Activated CD4-positive, alpha-beta T cell treated with anti-CD3 and anti-CD28 coated beads for 36 hours (primary cell): Measurements from ENCODE around the gene MAMLD1. TPM values are rescaled to one million over a fixed set of nuclear protein-coding genes. Genes with fewer than 3 reads are reported as not detected.
"Not testable (repeated sequence)": the region's sequence is repeated elsewhere in the genome, so short reads cannot be mapped to it uniquely, and the experiment has no call there.

Experiments
- ATAC-seq: fragments of 200-7000 bp; cut with Tn5 transposase; one replicate; pipeline ENCODE4 v1.10.0; 2021; ENCODE audit warnings: mild to moderate bottlenecking, moderate library complexity
- CTCF ChIA-PET: fragments of 350-600 bp; sonication (Branson Sonifier 250); formaldehyde crosslinking; loops from one replicate; lab custom pipeline; 2021; ENCODE audit warnings: antibody characterized with exemption; lab: Charles Lee
- POLR2A ChIA-PET: fragments of 350-600 bp; sonication (Branson Sonifier 250); formaldehyde crosslinking; loops from one replicate; lab custom pipeline; 2021; ENCODE audit warnings: antibody characterized with exemption, inconsistent platforms; lab: Charles Lee
- DNase-seq: peaks from one replicate; pipeline ENCODE4 v3.0.0-alpha.2; 2020
- H3K27ac Mint-ChIP-seq: one replicate; pipeline ENCODE4 v1.8.0; 2021; ENCODE audit warnings: mixed read lengths
- H3K27me3 Mint-ChIP-seq: one replicate; pipeline ENCODE4 v1.8.0; 2021; ENCODE audit warnings: mixed read lengths
- H3K36me3 Mint-ChIP-seq: one replicate; pipeline ENCODE4 v1.8.0; 2021; ENCODE audit warnings: low read depth, mixed read lengths
- H3K4me1 Mint-ChIP-seq: one replicate; pipeline ENCODE4 v1.8.0; 2021; ENCODE audit warnings: mixed read lengths
- H3K4me3 Mint-ChIP-seq: one replicate; pipeline ENCODE4 v1.8.0; 2021; ENCODE audit warnings: mild to moderate bottlenecking, moderate library complexity, mixed read lengths
- H3K9me3 Mint-ChIP-seq: one replicate; pipeline ENCODE4 v1.8.0; 2021; ENCODE audit warnings: low read depth, mixed read lengths
- intact Hi-C, 2 experiments: fragments of 100-400 bp; cut with DNase I in 1 of 2; cut with micrococcal nuclease in 1 of 2; formaldehyde crosslinking; loops; one replicate each; pipeline versions ENCODE4 v1.14.2 to v1.15.1; 2022 to 2024; cut with DNase I, micrococcal nuclease
- total RNA-seq, 2 experiments: library from RNA; stranded (reverse); gene quantifications; one replicate each; pipeline ENCODE4 v1.2.3, GENCODE V29; 2021

Gene MAMLD1
- total RNA-seq, 2 experiments from 2014 or later = 1.5 to 1.6 TPM

- H3K4me1 Mint-ChIP-seq = peaks cover 11% of the 10 kb centered on the region
- H3K4me3 Mint-ChIP-seq = no peak overlapping the region
- no peaks in the 10 kb centered on the region for H3K9me3 Mint-ChIP-seq
- H3K27me3 Mint-ChIP-seq = no peaks in the 10 kb centered on the region
- H3K27ac Mint-ChIP-seq = no peak overlapping the region
- intact Hi-C loops = no loop called here
- POLR2A ChIA-PET = no interaction called here
- CTCF ChIA-PET = no interaction called here
- DNase-seq (no peak), ATAC-seq (no peak)
- H3K36me3 Mint-ChIP-seq = no peaks in the 10 kb centered on the region
Observed at GRCh38 chrX:150334100-150334499, 29.0 kb upstream of the MAMLD1 start.

DNA sequence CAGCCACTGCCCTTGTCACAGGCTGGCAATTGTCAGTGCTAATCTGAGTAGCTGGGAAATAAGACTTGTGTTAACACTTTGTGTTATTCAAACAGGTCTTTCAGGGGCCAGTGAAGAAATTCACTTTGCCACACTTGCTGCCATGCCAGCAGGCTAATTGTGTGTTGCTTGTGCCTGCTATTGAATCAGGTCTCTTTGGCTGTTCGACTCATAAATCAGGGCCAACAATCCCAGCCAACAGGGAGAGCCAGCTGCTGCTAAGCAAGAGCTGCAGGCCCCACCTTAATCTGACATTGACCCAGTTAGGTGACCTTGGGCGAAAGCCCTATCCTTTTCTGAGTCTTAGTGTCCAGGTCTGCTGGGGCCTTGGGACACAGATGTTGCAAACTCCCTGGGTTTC is 28.1 kb upstream of the MAMLD1 start:
- Mint-ChIP-seq H3K4me1 (peaks cover 11% of the 10 kb centered on the region), H3K36me3 (no peaks in the 10 kb centered on the region), H3K27ac (no peak overlapping the region), H3K9me3 (no peaks in the 10 kb centered on the region), H3K27me3 (no peaks in the 10 kb centered on the region), H3K4me3 (no peak overlapping the region)
- ATAC-seq (no peak), DNase-seq (no peak)
- ChIA-PET POLR2A (no interaction called here), CTCF (no interaction called here)
- intact Hi-C loops = no loop called here

DNA sequence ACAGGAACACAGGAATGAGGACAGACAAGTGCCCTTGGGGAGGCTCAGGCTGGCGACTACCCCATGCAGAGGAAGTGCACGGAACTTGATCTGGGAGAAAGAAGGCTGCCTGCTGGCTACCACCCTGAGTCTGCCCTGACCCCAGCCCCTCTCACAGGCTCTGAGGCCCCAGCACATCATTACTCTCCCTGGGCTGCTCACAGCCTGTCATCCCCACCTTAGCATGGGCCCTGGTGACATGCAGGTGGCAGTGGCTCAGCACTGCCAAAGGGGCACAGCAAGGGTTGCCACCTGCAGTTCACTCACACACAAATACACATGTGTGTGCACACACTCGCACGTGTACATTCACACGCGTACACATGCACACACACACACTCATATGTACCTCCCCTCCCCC is 26.1 kb upstream of the MAMLD1 start:
- POLR2A ChIA-PET = no interaction called here

GRCh38 chrX:150337536-150337935 is 25.6 kb upstream of the MAMLD1 start:
- peaks cover 11% of the 10 kb centered on the region for H3K4me1 Mint-ChIP-seq
- no peak for DNase-seq
- POLR2A ChIA-PET = no interaction called here
- CTCF ChIA-PET = no interaction called here
- no peak for ATAC-seq
- H3K27ac Mint-ChIP-seq = no peak overlapping the region
- H3K36me3 Mint-ChIP-seq = no peaks in the 10 kb centered on the region
- no peak overlapping the region for H3K4me3 Mint-ChIP-seq
- intact Hi-C loops = no loop called here
- no peaks in the 10 kb centered on the region for H3K27me3 Mint-ChIP-seq
- H3K9me3 Mint-ChIP-seq = no peaks in the 10 kb centered on the region

More for the DNA sequence above, 26.1 kb upstream of the MAMLD1 start:
- DNase-seq (no peak), ATAC-seq (no peak)
- Mint-ChIP-seq H3K4me3 (no peak overlapping the region), H3K36me3 (no peaks in the 10 kb centered on the region), H3K9me3 (no peaks in the 10 kb centered on the region), H3K4me1 (peaks cover 11% of the 10 kb centered on the region), H3K27ac (no peak overlapping the region), H3K27me3 (no peaks in the 10 kb centered on the region)
- CTCF ChIA-PET = no interaction called here
- intact Hi-C loops = no loop called here

GRCh38 chrX:150338615-150339014 is 24.5 kb upstream of the MAMLD1 start:
- intact Hi-C loops = no loop called here
- Mint-ChIP-seq H3K4me1 (peaks cover under 1% of the 10 kb centered on the region), H3K36me3 (no peaks in the 10 kb centered on the region), H3K9me3 (no peaks in the 10 kb centered on the region), H3K4me3 (no peak overlapping the region), H3K27me3 (no peaks in the 10 kb centered on the region), H3K27ac (no peak overlapping the region)
- CTCF ChIA-PET = no interaction called here
- ATAC-seq (no peak), DNase-seq (no peak)
- POLR2A ChIA-PET = no interaction called here

DNA sequence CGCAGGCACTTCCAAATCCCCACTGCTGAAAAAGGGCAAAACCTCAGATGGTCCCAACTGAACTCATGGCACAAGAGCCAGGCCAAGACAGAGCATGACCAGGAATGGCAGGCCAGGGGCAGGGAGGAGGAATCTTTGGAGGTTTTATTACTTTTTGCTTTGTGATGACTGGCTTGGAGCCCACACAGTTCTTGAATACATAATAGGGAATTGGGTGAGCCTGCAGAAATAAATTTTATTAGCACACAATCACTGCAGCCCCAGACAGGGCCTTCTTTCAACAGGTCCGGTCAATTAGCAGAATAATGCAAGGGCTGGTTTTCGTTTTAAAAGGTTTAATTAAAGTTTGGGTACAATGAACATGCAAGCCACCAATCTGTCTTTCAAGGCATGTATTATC is 23.4 kb upstream of the MAMLD1 start:
- ATAC-seq (no peak), DNase-seq (no peak)
- no peak overlapping the region for H3K4me3 Mint-ChIP-seq
- H3K27me3 Mint-ChIP-seq = no peaks in the 10 kb centered on the region
- H3K4me1 Mint-ChIP-seq = no peaks in the 10 kb centered on the region
- no peak overlapping the region for H3K27ac Mint-ChIP-seq
- no peaks in the 10 kb centered on the region for H3K9me3 Mint-ChIP-seq
- intact Hi-C loops = no loop called here
- H3K36me3 Mint-ChIP-seq = no peaks in the 10 kb centered on the region
- ChIA-PET POLR2A (no interaction called here), CTCF (no interaction called here)

DNA sequence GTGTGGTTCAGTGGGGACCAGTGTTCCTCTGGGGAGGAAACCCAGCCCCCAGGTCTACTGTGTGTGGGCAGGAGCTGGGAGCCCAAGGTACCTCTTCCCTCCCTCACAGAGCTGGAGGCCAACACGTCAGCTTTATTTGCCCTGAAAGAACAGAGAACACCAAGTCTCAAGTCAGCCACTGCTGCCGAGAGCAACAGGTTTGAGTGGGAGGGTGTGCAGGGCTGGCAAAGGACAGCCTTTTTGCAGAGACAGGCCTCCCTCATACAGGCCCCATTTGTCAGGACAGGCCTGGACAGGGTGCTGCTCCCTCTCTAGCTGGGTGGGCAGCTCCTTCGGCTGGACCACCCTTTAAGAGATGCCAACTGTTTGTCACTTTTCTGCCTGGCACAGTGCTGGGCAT is 22.8 kb upstream of the MAMLD1 start:
- H3K4me3 Mint-ChIP-seq, intact Hi-C loops, POLR2A ChIA-PET, H3K27ac Mint-ChIP-seq, H3K4me1 Mint-ChIP-seq, CTCF ChIA-PET, H3K36me3 Mint-ChIP-seq, ATAC-seq, H3K9me3 Mint-ChIP-seq, DNase-seq, H3K27me3 Mint-ChIP-seq: not testable (repeated sequence)

- ATAC-seq = no peak
- Mint-ChIP-seq H3K4me3 (no peak overlapping the region), H3K27me3 (no peaks in the 10 kb centered on the region), H3K4me1 (no peaks in the 10 kb centered on the region), H3K36me3 (no peaks in the 10 kb centered on the region), H3K9me3 (no peaks in the 10 kb centered on the region), H3K27ac (no peak overlapping the region)
- ChIA-PET CTCF (no interaction called here), POLR2A (no interaction called here)
- no peak for DNase-seq
- intact Hi-C loops = no loop called here
Observed at GRCh38 chrX:150347471-150347870, 15.6 kb upstream of the MAMLD1 start.

DNA sequence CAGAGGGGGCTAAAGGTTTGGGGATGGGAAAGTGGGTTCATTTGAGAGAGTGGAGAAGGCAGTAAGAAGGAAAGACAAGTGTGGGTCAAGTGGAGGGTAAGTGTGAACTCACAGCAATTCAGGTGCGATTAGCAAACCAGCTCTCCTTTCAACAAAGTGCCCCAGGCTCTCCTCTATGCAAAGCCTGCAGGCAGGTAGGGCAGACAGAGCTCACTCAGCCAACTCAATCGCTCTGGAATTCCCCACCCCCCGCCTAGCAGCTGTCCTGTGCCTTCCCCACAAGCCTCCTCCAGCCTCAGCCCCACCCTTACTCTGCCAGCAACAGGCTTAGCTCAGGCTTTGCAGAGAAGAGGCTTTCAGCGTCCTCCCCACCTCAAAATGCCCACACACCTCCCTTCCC is 14.8 kb upstream of the MAMLD1 start:
- POLR2A ChIA-PET = no interaction called here
- Mint-ChIP-seq H3K27me3 (no peaks in the 10 kb centered on the region), H3K27ac (no peak overlapping the region), H3K36me3 (no peaks in the 10 kb centered on the region), H3K9me3 (no peaks in the 10 kb centered on the region), H3K4me3 (no peak overlapping the region), H3K4me1 (no peaks in the 10 kb centered on the region)
- CTCF ChIA-PET = no interaction called here
- ATAC-seq (no peak), DNase-seq (no peak)
- intact Hi-C loops = no loop called here

- no peak overlapping the region for H3K27ac Mint-ChIP-seq
- DNase-seq = no peak
- no peak overlapping the region for H3K4me3 Mint-ChIP-seq
- ChIA-PET CTCF (no interaction called here), POLR2A (no interaction called here)
- H3K27me3 Mint-ChIP-seq = no peaks in the 10 kb centered on the region
- H3K4me1 Mint-ChIP-seq = no peaks in the 10 kb centered on the region
- no peaks in the 10 kb centered on the region for H3K9me3 Mint-ChIP-seq
- intact Hi-C loops = no loop called here
- no peak for ATAC-seq
- no peaks in the 10 kb centered on the region for H3K36me3 Mint-ChIP-seq
Observed at GRCh38 chrX:150352114-150352513, 11.0 kb upstream of the MAMLD1 start.

- POLR2A ChIA-PET = no interaction called here
- intact Hi-C loops = no loop called here
- CTCF ChIA-PET = no interaction called here
- H3K4me1 Mint-ChIP-seq = no peaks in the 10 kb centered on the region
- no peaks in the 10 kb centered on the region for H3K36me3 Mint-ChIP-seq
- DNase-seq (no peak), ATAC-seq (no peak)
- no peaks in the 10 kb centered on the region for H3K9me3 Mint-ChIP-seq
- H3K27ac Mint-ChIP-seq = no peak overlapping the region
- H3K27me3 Mint-ChIP-seq = no peaks in the 10 kb centered on the region
- no peak overlapping the region for H3K4me3 Mint-ChIP-seq
Observed at GRCh38 chrX:150352581-150352980, 10.5 kb upstream of the MAMLD1 start.

- Mint-ChIP-seq H3K27me3 (peaks cover 9% of the 10 kb centered on the region), H3K36me3 (no peaks in the 10 kb centered on the region), H3K9me3 (no peaks in the 10 kb centered on the region), H3K27ac (no peak overlapping the region), H3K4me1 (no peaks in the 10 kb centered on the region), H3K4me3 (no peak overlapping the region)
- ChIA-PET CTCF (no interaction called here), POLR2A (no interaction called here)
- intact Hi-C loops = no loop called here
- ATAC-seq (no peak), DNase-seq (no peak)
Observed at GRCh38 chrX:150355913-150356312, 7.2 kb upstream of the MAMLD1 start.

DNA sequence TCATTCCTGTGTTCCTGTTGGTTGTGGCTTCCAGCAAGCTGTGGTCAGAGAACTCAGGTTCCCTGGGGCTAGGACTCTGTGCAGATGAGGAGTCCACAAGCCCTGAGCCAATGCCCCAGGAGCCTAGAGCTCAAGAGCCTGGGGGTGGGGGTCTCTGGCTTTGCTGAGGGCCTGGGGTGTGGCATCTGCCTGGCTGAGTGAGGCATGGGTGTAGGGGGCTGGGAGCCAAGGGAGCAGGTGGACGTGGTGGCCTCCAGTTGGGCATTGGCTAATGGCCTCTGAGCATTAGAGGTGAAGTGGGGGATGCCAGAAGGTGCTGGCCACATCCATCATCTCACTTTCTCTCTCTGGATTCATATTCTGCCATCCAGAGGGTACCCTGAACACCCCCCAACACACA is 5.3 kb upstream of the MAMLD1 start:
- H3K27ac Mint-ChIP-seq = no peak overlapping the region
- H3K9me3 Mint-ChIP-seq = no peaks in the 10 kb centered on the region
- peaks cover 9% of the 10 kb centered on the region for H3K4me1 Mint-ChIP-seq
- DNase-seq (no peak), ATAC-seq (no peak)
- intact Hi-C loops = no loop called here
- H3K4me3 Mint-ChIP-seq = no peak overlapping the region
- H3K36me3 Mint-ChIP-seq = no peaks in the 10 kb centered on the region
- POLR2A ChIA-PET = no interaction called here
- CTCF ChIA-PET = interaction anchor here (0.7 kb wide), 1 partner anchor 274 kb away, joined by 3 read pairs; no protein-coding TSS in a partner anchor
- H3K27me3 Mint-ChIP-seq = peaks cover 15% of the 10 kb centered on the region
